Femur (tissue), 1 donor: ENCODE results near the gene SLC8B1.
A peak's percentile ranks its signal among the peaks of the same experiment; 100 is the strongest.
"Not testable (repeated sequence)": the region's sequence is repeated elsewhere in the genome, so short reads cannot be mapped to it uniquely, and the experiment has no call there.

Experiments
- DNase-seq: peaks from one replicate; pipeline ENCODE4 v3.0.0-alpha.2; 2017

The SLC8B1 gene

DNA sequence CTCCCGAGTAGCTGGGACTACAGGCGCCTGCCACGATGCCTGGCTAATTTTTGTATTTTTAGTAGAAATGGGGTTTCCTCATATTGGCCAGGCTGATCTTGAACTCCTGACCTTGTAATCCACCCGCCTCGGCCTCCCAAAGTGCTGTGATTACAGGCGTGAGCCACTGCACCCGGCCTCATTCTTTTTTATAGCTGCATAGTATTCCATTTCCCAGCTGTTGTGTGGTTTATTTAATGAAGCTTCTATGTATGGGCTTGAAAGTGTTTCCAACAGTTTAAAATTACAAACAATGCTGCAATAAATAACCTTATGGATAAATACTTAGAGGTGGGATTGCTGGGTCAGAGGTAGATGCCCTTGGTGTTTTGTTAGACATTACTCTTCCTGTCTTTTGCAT is 19.3 kb upstream of the SLC8B1 start:
- DNase-seq, result not testable (repeated sequence)

DNA sequence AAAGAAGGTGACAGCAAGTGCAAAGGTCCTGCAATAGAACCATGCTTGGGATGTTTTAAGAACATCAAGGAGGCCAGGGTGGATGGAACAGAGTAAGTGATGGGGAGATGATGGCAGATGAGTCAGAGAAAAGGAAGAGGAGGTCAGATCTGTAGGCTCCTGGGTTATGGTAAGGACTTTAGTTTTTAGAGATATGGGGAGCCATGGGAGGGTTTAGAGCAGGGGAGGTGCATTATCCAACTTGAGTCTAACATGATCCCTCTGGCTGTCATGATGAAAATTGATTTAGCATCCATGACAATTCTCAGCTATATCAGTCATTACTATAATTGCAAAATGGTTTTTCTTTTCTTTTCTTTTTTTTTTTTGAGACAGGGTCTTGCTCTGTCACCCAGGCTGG is 16.2 kb upstream of the SLC8B1 start:
- DNase-seq, result no peak

- no peak for DNase-seq
Observed at GRCh38 chr12:113348849-113349536, 14.1 kb upstream of the SLC8B1 start.

DNA sequence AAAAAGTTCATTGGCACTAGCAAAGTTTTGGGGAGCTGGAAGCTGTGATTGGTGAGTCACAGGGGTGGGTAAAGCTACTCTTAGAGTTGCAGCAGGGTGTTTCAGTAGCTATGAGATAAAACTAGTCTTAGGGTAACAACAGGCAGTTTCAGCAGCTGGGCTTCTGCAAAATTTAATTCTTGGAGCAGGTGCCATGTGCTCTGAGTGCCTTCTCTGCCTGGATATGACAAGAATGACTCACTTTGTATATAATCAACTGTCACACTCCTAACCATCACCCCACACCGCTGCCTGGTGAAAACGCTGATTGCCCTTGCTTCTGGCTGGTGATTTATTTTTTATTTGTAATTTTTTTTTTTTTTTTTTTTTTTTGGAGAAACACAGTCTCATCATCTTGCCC is 13.0 kb upstream of the SLC8B1 start:
- DNase-seq, result no peak

DNA sequence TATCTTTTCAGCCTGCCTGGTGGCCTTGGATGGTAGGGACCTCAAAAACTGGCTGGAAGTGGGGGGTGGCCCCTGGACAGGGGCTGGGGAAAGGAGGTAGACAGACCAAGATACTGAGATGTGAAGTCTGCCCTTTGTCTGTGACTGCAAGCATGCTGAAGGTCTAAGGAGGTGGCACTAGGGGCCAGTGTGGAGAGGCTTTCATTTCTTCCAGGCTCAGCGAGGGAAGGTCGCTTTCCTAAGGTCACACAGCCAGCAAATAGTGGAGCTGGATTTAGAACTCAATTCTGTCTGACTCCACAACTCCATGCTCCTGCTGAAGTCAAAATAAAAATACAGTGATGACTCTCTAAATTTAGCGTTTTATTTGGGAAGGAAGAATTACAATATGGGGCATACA is 12.2 kb upstream of the SLC8B1 start:
- no peak for DNase-seq

DNA sequence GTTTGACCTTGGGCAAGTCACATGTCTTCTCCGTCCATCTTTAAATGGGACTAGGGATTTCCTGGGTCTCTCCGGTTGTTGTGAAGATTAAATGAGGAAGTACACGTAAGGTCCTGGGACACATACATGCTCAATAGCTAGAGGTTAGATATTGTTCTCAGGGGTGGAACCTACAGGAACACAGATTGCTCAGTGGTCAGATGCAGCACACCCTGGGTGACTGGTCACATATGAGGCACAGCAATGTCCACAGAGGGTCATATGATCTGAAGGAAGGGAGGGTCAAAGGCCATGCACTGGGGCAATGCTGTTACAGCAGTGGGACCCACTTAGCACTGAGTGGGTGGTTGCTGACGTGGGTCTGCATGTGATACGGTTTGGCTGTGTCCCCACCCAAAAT is 11.4 kb upstream of the SLC8B1 start:
- no peak for DNase-seq

DNA sequence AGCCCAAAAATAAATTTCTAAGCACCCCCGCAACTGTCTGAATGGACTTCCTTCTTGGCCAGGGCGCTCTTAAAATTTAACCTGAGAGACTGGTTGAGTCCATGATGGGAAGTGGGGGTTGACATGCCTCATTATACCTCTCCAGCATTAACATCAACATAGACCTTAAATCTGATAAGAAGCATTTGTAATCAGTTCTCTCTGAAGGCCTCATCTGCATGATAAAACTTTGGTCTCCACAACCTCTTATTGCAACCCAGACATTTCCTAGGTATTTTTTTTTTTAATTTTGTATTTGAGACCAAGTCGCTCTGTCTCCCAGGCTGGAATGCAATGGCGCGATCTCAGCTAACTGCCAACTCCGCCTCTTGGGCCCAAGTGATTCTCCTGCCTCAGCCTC is 10.4 kb upstream of the SLC8B1 start:
- no peak for DNase-seq

DNA sequence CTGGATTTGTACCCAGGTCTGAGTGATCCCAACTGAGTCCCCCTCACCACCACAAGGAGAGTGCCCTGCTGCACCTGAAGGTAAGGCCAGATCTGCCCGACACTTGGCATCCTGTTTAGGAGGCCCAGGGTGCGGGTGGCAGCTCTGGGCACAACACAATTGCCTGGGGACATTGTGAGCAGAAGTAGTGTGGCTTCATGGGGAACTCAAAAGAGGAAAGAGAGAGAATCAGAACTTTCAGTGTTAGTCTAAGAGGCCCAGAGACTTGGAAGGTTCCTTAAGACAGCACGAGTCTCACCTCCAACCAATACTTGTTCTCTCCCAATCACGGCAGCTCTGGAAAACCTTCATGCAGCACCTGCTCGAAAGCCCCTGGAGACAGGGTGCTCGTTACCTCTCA is 6.6 kb upstream of the SLC8B1 start:
- no peak for DNase-seq

DNA sequence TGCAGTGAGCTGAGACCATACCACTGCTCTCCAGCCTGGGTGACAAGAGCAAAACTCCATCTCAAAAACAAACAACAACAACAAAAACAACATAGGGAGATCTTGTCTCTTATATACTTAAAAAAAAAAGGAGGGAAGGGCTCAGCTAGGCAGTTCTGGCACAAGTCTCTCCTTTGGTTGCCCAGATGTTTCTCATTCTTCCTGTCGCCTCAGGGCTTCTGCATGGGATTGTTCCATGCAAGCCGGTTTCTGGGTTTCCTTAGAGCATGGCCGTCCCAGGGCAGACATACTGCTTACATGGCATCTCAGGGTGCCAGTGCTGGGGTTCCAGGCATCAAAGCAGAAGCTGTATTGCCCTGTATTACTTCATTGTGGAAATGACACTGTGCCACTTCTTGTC is 5.2 kb upstream of the SLC8B1 start:
- DNase-seq, result no peak

GRCh38 chr12:113339540-113339939 is 4.6 kb upstream of the SLC8B1 start:
- DNase-seq, result no peak

- DNase-seq, result no peak
Observed at GRCh38 chr12:113333877-113334785, 778 bp downstream of the SLC8B1 start.

- no peak for DNase-seq
Observed at GRCh38 chr12:113333418-113333750, 1.5 kb downstream of the SLC8B1 start.

GRCh38 chr12:113332688-113333417 is 2.1 kb downstream of the SLC8B1 start:
- DNase-seq, result no peak

- DNase-seq, result no peak
Observed at GRCh38 chr12:113330505-113330904, 4.4 kb downstream of the SLC8B1 start.

- DNase-seq, result no peak
Observed at GRCh38 chr12:113329791-113330417, 5.0 kb downstream of the SLC8B1 start.

DNA sequence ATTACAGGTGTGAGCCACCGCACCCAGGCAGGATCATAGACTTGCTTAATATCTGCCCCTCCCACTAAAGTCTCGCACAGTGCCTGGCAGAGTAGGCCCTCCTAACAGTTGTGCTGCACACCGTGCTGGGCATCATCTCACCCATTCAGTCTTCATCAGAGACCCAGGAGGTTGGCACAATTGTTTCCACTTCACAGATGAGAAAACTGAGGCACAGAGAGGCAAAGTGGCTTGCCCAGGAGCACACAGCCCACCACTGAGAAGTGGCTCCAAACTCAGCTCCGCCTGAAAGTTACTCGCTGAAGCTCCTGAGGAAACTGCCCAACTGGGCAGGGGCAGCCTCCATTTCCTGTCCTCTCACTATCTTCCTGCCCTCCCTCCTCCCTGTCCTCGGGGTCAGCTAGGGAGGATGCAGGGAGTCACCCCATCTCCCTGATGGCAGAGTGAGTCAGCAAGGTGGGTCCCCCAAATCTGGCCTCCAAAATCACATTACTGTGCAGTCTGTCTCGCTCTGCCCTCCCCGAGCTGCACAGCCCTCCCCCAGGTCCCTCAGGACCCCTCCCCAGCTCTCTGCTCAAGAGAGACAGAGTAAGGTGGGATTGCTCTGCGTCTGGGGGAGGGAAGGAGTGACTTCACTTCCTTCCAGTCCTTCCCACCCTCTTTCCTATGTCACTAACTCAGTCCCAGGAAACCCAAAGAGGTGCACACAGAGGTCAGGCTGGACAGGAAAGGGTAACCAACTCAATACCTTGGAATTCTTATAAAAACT is 5.7 kb downstream of the SLC8B1 start:
- DNase-seq, result no peak

- no peak for DNase-seq
Observed at GRCh38 chr12:113328368-113328889, 6.5 kb downstream of the SLC8B1 start.

- no peak for DNase-seq
Observed at GRCh38 chr12:113326775-113327395, 8.0 kb downstream of the SLC8B1 start.

- peak; percentile 78 for DNase-seq
Observed at GRCh38 chr12:113325916-113326315, 9.0 kb downstream of the SLC8B1 start.

DNA sequence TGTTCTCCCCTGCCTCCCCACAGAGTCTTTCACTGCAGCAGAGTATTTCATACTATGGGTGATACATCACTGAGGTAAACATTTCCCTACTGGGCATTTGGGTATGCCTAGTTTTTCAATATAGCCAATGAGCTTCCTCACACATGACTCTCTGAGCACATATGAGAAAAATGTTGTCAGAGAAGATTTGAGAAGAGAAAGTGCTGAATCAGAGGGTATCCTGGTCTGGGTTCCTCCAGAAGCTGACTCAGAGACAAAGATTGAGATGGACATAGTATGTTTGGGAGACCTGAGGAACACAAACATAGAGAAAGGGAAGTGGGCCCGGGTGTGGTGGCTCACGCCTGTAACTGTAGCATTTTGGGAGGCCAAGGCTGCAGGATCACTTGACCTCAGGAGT is 12.6 kb downstream of the SLC8B1 start:
- DNase-seq, result no peak

- DNase-seq, result no peak
Observed at GRCh38 chr12:113320401-113320800, 14.5 kb downstream of the SLC8B1 start.
